Natural killer cell (primary cell): Measurements from ENCODE around the gene POU1F1. TPM values are rescaled to one million over a fixed set of nuclear protein-coding genes. Genes with fewer than 3 reads are reported as not detected.
A peak's percentile ranks its signal among the peaks of the same experiment; 100 is the strongest.

Experiments used
- ATAC-seq, 3 donors: fragments of 150-1000 bp in 2 of 3; fragments of 200-7000 bp in 1 of 3; cut with Tn5 transposase; 1 replicate in 1 of 3; 2 replicates in 2 of 3; pipeline ENCODE4 v1.10.0; 2021; ENCODE audit warnings: mild to moderate bottlenecking in 2 of 3, moderate library complexity in 2 of 3
- DNase-seq, 2 donors: peaks; one replicate each; pipeline versions ENCODE4 v3.0.0 to v3.0.0-alpha.2; 2013 to 2021; ENCODE audit warnings: mixed read lengths in 1 of 2
- H3K27ac ChIP-seq: one replicate; pipeline ENCODE4 v1.5.1; 2013; ENCODE audit warnings: mild to moderate bottlenecking, low read length
- H3K27me3 ChIP-seq: one replicate; pipeline ENCODE4 v1.6.1; 2013; ENCODE audit warnings: low read length; ENCODE audit not compliant: control insufficient read depth, insufficient read depth
- H3K36me3 ChIP-seq: one replicate; pipeline ENCODE4 v1.6.1; 2013; ENCODE audit warnings: low read length; ENCODE audit not compliant: control insufficient read depth, insufficient read depth
- H3K4me1 ChIP-seq: one replicate; pipeline ENCODE4 v1.6.1; 2013; ENCODE audit warnings: low read length; ENCODE audit not compliant: control insufficient read depth, insufficient read depth
- H3K4me3 ChIP-seq: one replicate; pipeline ENCODE4 v1.5.1; 2013; ENCODE audit warnings: low read length
- H3K9me3 ChIP-seq: one replicate; pipeline ENCODE4 v1.6.1; 2013; ENCODE audit warnings: low read length; ENCODE audit not compliant: control insufficient read depth, insufficient read depth
- H3K27ac Mint-ChIP-seq, 2 donors: one replicate each; pipeline ENCODE4 v1.8.0; 2022; ENCODE audit warnings: mild to moderate bottlenecking in 2 of 2, mixed read lengths in 2 of 2, moderate library complexity in 1 of 2
- H3K27me3 Mint-ChIP-seq, 2 donors: one replicate each; pipeline ENCODE4 v1.8.0; 2022; ENCODE audit warnings: low read depth in 2 of 2, mixed read lengths in 2 of 2
- H3K36me3 Mint-ChIP-seq: one replicate; pipeline ENCODE4 v1.8.0; 2022; ENCODE audit warnings: mixed read lengths
- H3K4me1 Mint-ChIP-seq, 2 donors: one replicate each; pipeline ENCODE4 v1.8.0; 2022; ENCODE audit warnings: mixed read lengths in 2 of 2
- H3K4me3 Mint-ChIP-seq: one replicate; pipeline ENCODE4 v1.8.0; 2022; ENCODE audit warnings: mild to moderate bottlenecking, moderate library complexity, mixed read lengths
- H3K9me3 Mint-ChIP-seq, 2 donors: one replicate each; pipeline ENCODE4 v1.8.0; 2022; ENCODE audit warnings: mixed read lengths in 2 of 2
- CTCF ChIP-seq: fragments of 200-600 bp; IDR thresholded peaks from one replicate; pipeline ENCODE4 v1.8.0; 2022; ENCODE audit warnings: antibody characterized with exemption
- WGBS: methylation state at CpG from one replicate; pipeline ENCODE4 v1.1.7; 2013; ENCODE audit warnings: missing lambda C conversion rate; ENCODE audit not compliant: insufficient coverage; 5-methylcytosine and 5-hydroxymethylcytosine counted together
- intact Hi-C: fragments of 100-400 bp; cut with micrococcal nuclease; formaldehyde crosslinking; loops from one replicate; pipeline ENCODE4 v1.14.2; 2022
- total RNA-seq, 4 donors: library from RNA; stranded (reverse); fragments of 120-200 nt in 1 of 4; gene quantifications; one replicate each; pipeline versions ENCODE4 v1.2.3 to v1.2.4, GENCODE V29; 2013 to 2022

Gene POU1F1
- total RNA-seq, 3 donors from 2014 or later (not counting 1 experiment from before 2014, with no cell fraction given): not detected

DNA sequence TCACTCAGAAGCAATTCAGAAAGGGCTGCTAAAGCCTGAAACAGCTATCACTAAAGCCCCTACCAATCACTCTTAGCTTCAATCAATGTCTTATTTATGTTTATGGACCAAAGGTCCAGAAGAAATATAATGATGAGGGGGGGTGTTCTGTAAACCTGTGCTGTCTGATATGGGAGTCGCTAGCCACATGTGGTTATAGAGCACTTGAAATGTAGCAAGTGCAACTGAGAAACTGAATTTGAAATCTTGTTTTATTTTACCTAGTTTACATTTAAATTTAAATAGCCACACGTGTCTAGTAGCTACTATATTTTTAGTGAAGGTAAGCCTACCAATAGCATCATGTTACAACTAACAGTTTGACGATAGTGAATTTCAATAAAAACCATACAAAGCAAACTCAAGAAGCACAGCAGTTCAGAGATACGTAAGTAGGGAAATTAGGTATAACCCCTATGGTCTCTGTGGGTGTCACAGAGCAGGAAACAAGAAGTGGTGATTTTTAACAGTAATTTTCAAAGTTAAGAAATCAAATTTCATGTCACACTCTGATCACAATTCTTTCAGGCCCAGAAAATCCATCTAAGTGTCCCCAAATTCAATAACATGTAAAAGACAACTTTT is 3.6 kb downstream of the POU1F1 start:
- H3K27ac ChIP-seq: no peak overlapping the region
- no peak for TF ChIP-seq CTCF
- Mint-ChIP-seq H3K4me1 (peaks cover 25 to 28% of the 10 kb centered on the region in 2 donors), H3K36me3 (no peaks in the 10 kb centered on the region), H3K27me3 (peaks cover 0 to 2% of the 10 kb centered on the region in 2 donors), H3K9me3 (no peaks in the 10 kb centered on the region), H3K27ac (no peak overlapping the region), H3K4me3 (no peak overlapping the region)
- 50% methylated on average over 1 of the region's 4 CpGs for WGBS
- H3K36me3 ChIP-seq: no peaks in the 10 kb centered on the region
- peaks cover 5% of the 10 kb centered on the region for H3K4me1 ChIP-seq
- DNase-seq (no peak), ATAC-seq (peak in 1 of 3 donors; percentile 39)
- H3K4me3 ChIP-seq: no peak overlapping the region
- no peaks in the 10 kb centered on the region for H3K9me3 ChIP-seq
- intact Hi-C loops: no loop called here
- no peaks in the 10 kb centered on the region for H3K27me3 ChIP-seq

GRCh38 chr3:87270908-87271700 is 5.3 kb downstream of the POU1F1 start:
- Histone ChIP-seq H3K27ac (no peak overlapping the region), H3K36me3 (no peaks in the 10 kb centered on the region), H3K27me3 (no peaks in the 10 kb centered on the region), H3K9me3 (no peaks in the 10 kb centered on the region), H3K4me1 (peaks cover 5% of the 10 kb centered on the region), H3K4me3 (no peak overlapping the region)
- whole genome bisulfite sequencing: 23% methylated on average over 3 of the region's 4 CpGs
- Mint-ChIP-seq H3K9me3 (no peaks in the 10 kb centered on the region), H3K27ac (peak overlapping the region; percentile 39 to 60), H3K27me3 (peaks cover 0 to under 1% of the 10 kb centered on the region in 2 donors), H3K4me3 (peak overlapping the region; percentile 17), H3K36me3 (no peaks in the 10 kb centered on the region), H3K4me1 (peaks cover 25 to 28% of the 10 kb centered on the region in 2 donors)
- intact Hi-C loops: no loop called here
- no peak for TF ChIP-seq CTCF
- DNase-seq (peak in 1 of 2 donors; percentile 4), ATAC-seq (peak; percentile 36 to 61 (median 58))

DNA sequence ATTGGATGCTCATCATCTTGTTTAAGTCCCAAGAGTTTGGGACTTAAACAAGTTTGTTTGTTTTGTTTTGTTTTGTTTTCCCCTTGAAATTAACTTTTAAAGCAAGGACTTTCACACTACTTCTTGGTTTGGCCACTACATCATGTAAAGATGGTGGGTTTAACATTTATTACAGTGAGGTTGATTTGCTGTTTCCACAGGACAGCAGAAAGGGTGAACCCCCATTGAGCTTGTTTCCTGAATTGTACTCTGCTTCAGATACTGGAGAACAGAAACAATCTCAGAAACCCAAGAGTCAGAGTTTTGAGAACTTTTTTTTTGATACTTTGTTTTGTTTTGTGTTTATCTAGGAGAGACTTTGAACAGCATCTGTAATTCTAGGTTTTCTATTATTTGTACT is 6.7 kb downstream of the POU1F1 start:
- Histone ChIP-seq H3K9me3 (no peaks in the 10 kb centered on the region), H3K27me3 (no peaks in the 10 kb centered on the region), H3K36me3 (no peaks in the 10 kb centered on the region), H3K4me3 (no peak overlapping the region), H3K4me1 (peaks cover 5% of the 10 kb centered on the region), H3K27ac (no peak overlapping the region)
- no peak for TF ChIP-seq CTCF
- H3K4me3 Mint-ChIP-seq: no peak overlapping the region
- H3K9me3 Mint-ChIP-seq: no peaks in the 10 kb centered on the region
- H3K36me3 Mint-ChIP-seq: no peaks in the 10 kb centered on the region
- peaks cover 25 to 28% of the 10 kb centered on the region in 2 donors for H3K4me1 Mint-ChIP-seq
- peak overlapping the region in 1 of 2 donors; percentile 10 for H3K27ac Mint-ChIP-seq
- ATAC-seq: no peak
- no peak for DNase-seq
- intact Hi-C loops: loop anchor here (10.0 kb wide), 1 partner anchor 735 kb away; no protein-coding TSS in a partner anchor
- no peaks in the 10 kb centered on the region for H3K27me3 Mint-ChIP-seq
